Lower leg skin (tissue), 3 donors: Measurements from ENCODE around the gene FN3K.

Experiments used
- POLR2A ChIP-seq, 2 donors: fragments of 450-650 bp; IDR thresholded peaks; one replicate each; pipeline ENCODE4 v1.6.1; 2016 to 2017; ENCODE audit warnings: antibody characterized with exemption in 2 of 2, mild to moderate bottlenecking in 1 of 2, moderate library complexity in 1 of 2
- TF ChIP-seq, protein P1 (sequence below), 3 donors: fragments of 450-650 bp; IDR thresholded peaks; one replicate each; pipeline ENCODE4 v1.5.1; 2016; ENCODE audit warnings: antibody characterized with exemption in 3 of 3, mild to moderate bottlenecking in 3 of 3, moderate library complexity in 2 of 3

DNA sequence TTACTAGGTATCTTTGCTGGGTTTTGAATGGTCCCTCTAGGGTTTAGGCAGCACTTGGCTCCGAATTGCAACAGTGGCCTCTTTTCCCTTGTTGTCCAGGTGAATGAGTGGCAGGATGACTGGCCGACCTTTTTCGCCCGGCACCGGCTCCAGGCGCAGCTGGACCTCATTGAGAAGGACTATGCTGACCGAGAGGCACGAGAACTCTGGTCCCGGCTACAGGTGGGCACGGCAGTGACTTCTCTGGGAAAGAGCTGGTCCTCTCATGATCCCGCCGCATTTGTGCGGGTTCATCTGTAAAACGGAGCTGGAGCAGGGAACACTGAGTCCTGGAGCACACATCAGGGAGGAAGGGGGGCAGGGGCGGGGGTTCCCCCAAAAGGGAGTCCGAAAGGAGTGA lies 13.3 kb downstream of the FN3K start:
- TF ChIP-seq, protein P1, sequence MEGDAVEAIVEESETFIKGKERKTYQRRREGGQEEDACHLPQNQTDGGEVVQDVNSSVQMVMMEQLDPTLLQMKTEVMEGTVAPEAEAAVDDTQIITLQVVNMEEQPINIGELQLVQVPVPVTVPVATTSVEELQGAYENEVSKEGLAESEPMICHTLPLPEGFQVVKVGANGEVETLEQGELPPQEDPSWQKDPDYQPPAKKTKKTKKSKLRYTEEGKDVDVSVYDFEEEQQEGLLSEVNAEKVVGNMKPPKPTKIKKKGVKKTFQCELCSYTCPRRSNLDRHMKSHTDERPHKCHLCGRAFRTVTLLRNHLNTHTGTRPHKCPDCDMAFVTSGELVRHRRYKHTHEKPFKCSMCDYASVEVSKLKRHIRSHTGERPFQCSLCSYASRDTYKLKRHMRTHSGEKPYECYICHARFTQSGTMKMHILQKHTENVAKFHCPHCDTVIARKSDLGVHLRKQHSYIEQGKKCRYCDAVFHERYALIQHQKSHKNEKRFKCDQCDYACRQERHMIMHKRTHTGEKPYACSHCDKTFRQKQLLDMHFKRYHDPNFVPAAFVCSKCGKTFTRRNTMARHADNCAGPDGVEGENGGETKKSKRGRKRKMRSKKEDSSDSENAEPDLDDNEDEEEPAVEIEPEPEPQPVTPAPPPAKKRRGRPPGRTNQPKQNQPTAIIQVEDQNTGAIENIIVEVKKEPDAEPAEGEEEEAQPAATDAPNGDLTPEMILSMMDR (IDR thresholded peaks at IDR 0.05): no peak
- TF ChIP-seq POLR2A (IDR thresholded peaks at IDR 0.05): no peak
